IMR-90 (cell line): ENCODE data around the gene PNMA6E. TPM values are rescaled to one million over a fixed set of nuclear protein-coding genes. Genes with fewer than 3 reads are reported as not detected.

Experiments
- ATAC-seq: fragments of 200-7000 bp; cut with Tn5 transposase; 2 replicates; pipeline ENCODE4 v1.9.1; 2020; ENCODE audit warnings: low read depth, mild to moderate bottlenecking, moderate library complexity
- BruUV-seq: library from RNA; stranded (reverse); fragments of 400-500 nt; replicated peaks from 2 replicates; lab custom pipeline; 2021; lab: Mats Ljungman, UMichigan
- CTCF ChIA-PET: fragments of 300-600 bp; formaldehyde crosslinking; extraction: SDS; loops from one replicate; lab custom pipeline; 2021; ENCODE audit warnings: antibody characterized with exemption; lab: Yijun Ruan, JAX
- POLR2A ChIA-PET: fragments of 300-600 bp; sonication (Branson Sonifier 250); formaldehyde crosslinking; loops from one replicate; lab custom pipeline; 2022; ENCODE audit warnings: antibody characterized with exemption; ENCODE audit not compliant: unreplicated experiment; lab: Charles Lee
- DNase-seq: peaks from one replicate; pipeline ENCODE4 v3.0.0; 2013
- H2AFZ ChIP-seq: replicated peaks from 2 replicates; pipeline ENCODE3; 2013; ENCODE audit warnings: low read length, mild to moderate bottlenecking; ENCODE audit not compliant: poor library complexity
- H2AK5ac ChIP-seq: 2 replicates; pipeline ENCODE4 v1.6.1; 2013; ENCODE audit warnings: low read depth, low read length, inconsistent platforms
- H2AK9ac ChIP-seq: replicated peaks from 2 replicates; pipeline ENCODE3; 2013; ENCODE audit warnings: mild to moderate bottlenecking, low read depth, low read length, moderate library complexity; ENCODE audit not compliant: poor library complexity
- H2BK120ac ChIP-seq: 2 replicates; pipeline ENCODE4 v1.6.1; 2013; ENCODE audit warnings: low read depth, low read length, inconsistent platforms
- H2BK15ac ChIP-seq: 3 replicates; pipeline ENCODE4 v1.6.1; 2013; ENCODE audit warnings: low read depth, low read length, inconsistent platforms
- H2BK20ac ChIP-seq: 2 replicates; pipeline ENCODE4 v1.6.1; 2013; ENCODE audit warnings: low read depth, mild to moderate bottlenecking, inconsistent platforms, low read length, moderate library complexity
- H2BK5ac ChIP-seq: 2 replicates; pipeline ENCODE4 v1.6.1; 2013; ENCODE audit warnings: mild to moderate bottlenecking, low read depth, low read length, inconsistent platforms; ENCODE audit not compliant: poor library complexity, severe bottlenecking
- H3K14ac ChIP-seq: replicated peaks from 2 replicates; pipeline ENCODE4 v1.6.1; 2013; ENCODE audit warnings: low read depth, low read length, inconsistent platforms
- H3K18ac ChIP-seq: 2 replicates; pipeline ENCODE4 v1.6.1; 2013; ENCODE audit warnings: low read depth, low read length, control low read depth
- H3K23ac ChIP-seq: 2 replicates; pipeline ENCODE4 v1.6.1; 2013; ENCODE audit warnings: low read depth, low read length, inconsistent platforms
- H3K27ac ChIP-seq: 2 replicates; pipeline ENCODE4 v1.5.1; 2013; ENCODE audit warnings: mild to moderate bottlenecking, control low read depth, low read length; ENCODE audit not compliant: insufficient read depth
- H3K27me3 ChIP-seq: 2 replicates; pipeline ENCODE4 v1.6.1; 2013; ENCODE audit warnings: low read length; ENCODE audit not compliant: control insufficient read depth, insufficient read depth
- H3K36me3 ChIP-seq: 2 replicates; pipeline ENCODE4 v1.6.1; 2013; ENCODE audit warnings: low read length, mixed read lengths; ENCODE audit not compliant: control insufficient read depth, insufficient read depth
- H3K4ac ChIP-seq: 2 replicates; pipeline ENCODE4 v1.6.1; 2013; ENCODE audit warnings: low read depth, low read length, inconsistent platforms
- H3K4me1 ChIP-seq: 2 replicates; pipeline ENCODE4 v1.6.1; 2013; ENCODE audit warnings: low read length, mixed read lengths; ENCODE audit not compliant: control insufficient read depth, insufficient read depth
- H3K4me2 ChIP-seq: 2 replicates; pipeline ENCODE4 v1.6.1; 2013; ENCODE audit warnings: low read depth, mild to moderate bottlenecking, control low read depth, low read length, moderate library complexity
- H3K4me3 ChIP-seq: 2 replicates; pipeline ENCODE4 v1.5.1; 2013; ENCODE audit warnings: low read depth, mild to moderate bottlenecking, control low read depth, low read length, moderate library complexity; ENCODE audit not compliant: insufficient read depth
- H3K56ac ChIP-seq: 2 replicates; pipeline ENCODE4 v1.6.1; 2013; ENCODE audit warnings: low read length, inconsistent platforms; ENCODE audit not compliant: insufficient read depth; ENCODE audit errors: extremely low read depth
- H3K79me1 ChIP-seq, 2 experiments: 2 replicates each; pipeline ENCODE4 v1.6.1; 2013; ENCODE audit warnings: low read length in 2 of 2, inconsistent platforms in 1 of 2, low read depth in 1 of 2
- H3K9ac ChIP-seq: 2 replicates; pipeline ENCODE4 v1.6.1; 2013; ENCODE audit warnings: low read depth, low read length, control low read depth
- H3K9me1 ChIP-seq: 2 replicates; pipeline ENCODE4 v1.6.1; 2013; ENCODE audit warnings: low read length, inconsistent platforms; ENCODE audit not compliant: insufficient read depth
- H3K9me3 ChIP-seq: 2 replicates; pipeline ENCODE4 v1.6.1; 2013; ENCODE audit warnings: low read length; ENCODE audit not compliant: control insufficient read depth, insufficient read depth
- H4K20me1 ChIP-seq: 2 replicates; pipeline ENCODE4 v1.6.1; 2013; ENCODE audit warnings: low read length, inconsistent platforms; ENCODE audit not compliant: insufficient read depth
- H4K5ac ChIP-seq: 2 replicates; pipeline ENCODE4 v1.6.1; 2013; ENCODE audit warnings: mild to moderate bottlenecking, low read depth, low read length, control low read depth
- H4K8ac ChIP-seq, 2 experiments: 2 replicates each; pipeline ENCODE4 v1.6.1; 2013; ENCODE audit warnings: low read depth in 2 of 2, low read length in 2 of 2, control low read depth in 1 of 2, inconsistent platforms in 1 of 2
- H4K91ac ChIP-seq: 2 replicates; pipeline ENCODE4 v1.6.1; 2013; ENCODE audit warnings: low read depth, low read length, inconsistent platforms; ENCODE audit not compliant: insufficient read depth
- BHLHE40 ChIP-seq: fragments of 150-350 bp; IDR thresholded peaks from 2 replicates; pipeline ENCODE4 v1.6.1; 2016; ENCODE audit warnings: mild to moderate bottlenecking, low read depth, low read length
- CEBPB ChIP-seq: IDR thresholded peaks from 2 replicates; pipeline ENCODE4 v1.6.1; 2012; ENCODE audit warnings: low read depth, low read length, improper control_type of control experiment
- CHD1 ChIP-seq: IDR thresholded peaks from 2 replicates; pipeline ENCODE4 v1.6.1; 2012; ENCODE audit warnings: low read depth, low read length, improper control_type of control experiment
- FOS ChIP-seq: fragments of 150-350 bp; IDR thresholded peaks from 2 replicates; pipeline ENCODE4 v1.6.1; 2016; ENCODE audit warnings: low read depth, low read length
- MAFK ChIP-seq: IDR thresholded peaks from 2 replicates; pipeline ENCODE4 v1.6.1; 2012; ENCODE audit warnings: low read depth, low read length, improper control_type of control experiment
- MAZ ChIP-seq: IDR thresholded peaks from 2 replicates; pipeline ENCODE4 v1.6.1; 2012; ENCODE audit warnings: low read depth, mild to moderate bottlenecking, low read length, improper control_type of control experiment, moderate library complexity, borderline replicate concordance
- MXI1 ChIP-seq: IDR thresholded peaks from 2 replicates; pipeline ENCODE4 v1.6.1; 2012; ENCODE audit warnings: low read depth, mild to moderate bottlenecking, low read length, moderate library complexity, borderline replicate concordance
- NFE2L2 ChIP-seq: fragments of 150-350 bp; IDR thresholded peaks from 2 replicates; pipeline ENCODE4 v1.6.1; 2016; ENCODE audit warnings: low read depth, mild to moderate bottlenecking, low read length
- POLR2A ChIP-seq: IDR thresholded peaks from 2 replicates; pipeline ENCODE4 v1.6.1; 2012; ENCODE audit warnings: mild to moderate bottlenecking, low read depth, low read length
- RAD21 ChIP-seq: IDR thresholded peaks from 2 replicates; pipeline ENCODE4 v1.6.1; 2012; ENCODE audit warnings: low read length, improper control_type of control experiment
- RCOR1 ChIP-seq: IDR thresholded peaks from 2 replicates; pipeline ENCODE4 v1.6.1; 2012; ENCODE audit warnings: mild to moderate bottlenecking, low read length, improper control_type of control experiment; ENCODE audit not compliant: insufficient replicate concordance
- RFX5 ChIP-seq: IDR thresholded peaks from 2 replicates; pipeline ENCODE4 v1.8.0; 2012; ENCODE audit warnings: low read depth, mild to moderate bottlenecking, low read length, moderate library complexity
- SMC3 ChIP-seq: fragments of 150-350 bp; IDR thresholded peaks from 2 replicates; pipeline ENCODE4 v1.6.1; 2016; ENCODE audit warnings: low read depth, mild to moderate bottlenecking, antibody characterized with exemption, low read length, moderate library complexity
- USF2 ChIP-seq: fragments of 150-350 bp; IDR thresholded peaks from 2 replicates; pipeline ENCODE4 v1.6.1; 2017; ENCODE audit warnings: mild to moderate bottlenecking, antibody characterized with exemption, low read length, low read depth
- WGBS, 2 experiments: methylation state at CpG; one replicate each; pipeline versions ENCODE4 v1.1.5 to v1.1.7; 2013; ENCODE audit warnings: missing lambda C conversion rate in 2 of 2; ENCODE audit not compliant: insufficient read length in 1 of 2; ENCODE audit errors: extremely low coverage in 2 of 2; 5-methylcytosine and 5-hydroxymethylcytosine counted together
- dilution Hi-C: fragments of 300-500 bp; cut with HindIII; formaldehyde crosslinking; loops from one replicate; pipeline ENCODE4 v1.14.3; 2018; ENCODE audit warnings: low sequenced_read_pairs; ENCODE audit not compliant: unreplicated experiment
- in situ Hi-C: fragments of 300-500 bp; cut with MboI; formaldehyde crosslinking; loops from 3 replicates; pipeline ENCODE4 v1.14.3; 2019; ENCODE audit warnings: low sequenced_read_pairs, inconsistent platforms, mixed read lengths
- intact Hi-C: fragments of 100-400 bp; cut with micrococcal nuclease; formaldehyde crosslinking; loops from 2 replicates; pipeline ENCODE4 v1.10.0; 2022
- polyA plus RNA-seq, 3 experiments: library from polyadenylated mRNA; depleted of rRNA; stranded (reverse); fragments of >200 nt; gene quantifications; 2 replicates each; pipeline ENCODE4 v1.2.3, GENCODE V29; 2012; ENCODE audit warnings: low replicate concordance in 1 of 3
- total RNA-seq: library from RNA; depleted of rRNA; stranded (reverse); fragments of >200 nt; gene quantifications from 2 replicates; pipeline ENCODE4 v1.2.3, GENCODE V29; 2012
- TF ChIP-seq, protein P1 (sequence below): conservative IDR thresholded peaks from 2 replicates; pipeline ENCODE4 v1.5.1; 2012; ENCODE audit warnings: mild to moderate bottlenecking, low read depth, low read length, improper control_type of control experiment
- TF ChIP-seq, protein P2 (sequence below): fragments of 150-350 bp; IDR thresholded peaks from 2 replicates; pipeline ENCODE4 v1.6.1; 2016; ENCODE audit warnings: low read depth, mild to moderate bottlenecking, low read length, moderate library complexity, borderline replicate concordance

The PNMA6E gene
- total and polyA plus RNA-seq, 2 of the 4 experiments (the other 2 are of a cell fraction), result not detected

GRCh38 chrX:153386097-153386496, 15.1 kb downstream of the PNMA6E start:
- Histone ChIP-seq H3K9ac (no peak overlapping the region), H3K36me3 (no peaks in the 10 kb centered on the region), H2BK20ac (no peak overlapping the region), H4K5ac (no peak overlapping the region), H3K9me1 (no peaks in the 10 kb centered on the region), H4K8ac (no peak overlapping the region), H2AK9ac (no peak overlapping the region), H2BK15ac (no peak overlapping the region), H3K23ac (no peak overlapping the region), H3K18ac (no peak overlapping the region), H3K4me2 (no peak overlapping the region), H2AFZ (no peak overlapping the region), H3K4me3 (no peak overlapping the region), H2BK5ac (no peak overlapping the region), H3K27ac (no peak overlapping the region), H3K4ac (no peak overlapping the region), H3K27me3 (peaks cover 6% of the 10 kb centered on the region), H2BK120ac (no peak overlapping the region), H3K9me3 (no peaks in the 10 kb centered on the region; the same call in 1 of the 2 replicates), H3K4me1 (peaks cover 2% of the 10 kb centered on the region; the same call in 1 of the 2 replicates), H3K56ac (no peak overlapping the region), H2AK5ac (no peak overlapping the region), H3K14ac (no peak overlapping the region), H3K79me1 (no peaks in the 10 kb centered on the region), H4K91ac (no peak overlapping the region), H4K20me1 (no peaks in the 10 kb centered on the region)
- WGBS, 2 experiments, result no CpG with 5 or more reads among the region's 5 CpGs
- ChIA-PET POLR2A (no interaction called here), CTCF (no interaction called here)
- dilution Hi-C loops (no loop called here), intact Hi-C loops (no loop called here), in situ Hi-C loops (no loop called here)
- ATAC-seq (no peak), DNase-seq (no peak)
- BruUV-seq, result no TSS peak
- TF ChIP-seq POLR2A (no peak), RCOR1 (no peak), FOS (no peak), MAZ (no peak), MXI1 (no peak), CEBPB (no peak), BHLHE40 (no peak), RAD21 (no peak), NFE2L2 (no peak), MAFK (no peak), SMC3 (no peak), USF2 (no peak), CHD1 (no peak), RFX5 (no peak)
- TF ChIP-seq, protein P1, sequence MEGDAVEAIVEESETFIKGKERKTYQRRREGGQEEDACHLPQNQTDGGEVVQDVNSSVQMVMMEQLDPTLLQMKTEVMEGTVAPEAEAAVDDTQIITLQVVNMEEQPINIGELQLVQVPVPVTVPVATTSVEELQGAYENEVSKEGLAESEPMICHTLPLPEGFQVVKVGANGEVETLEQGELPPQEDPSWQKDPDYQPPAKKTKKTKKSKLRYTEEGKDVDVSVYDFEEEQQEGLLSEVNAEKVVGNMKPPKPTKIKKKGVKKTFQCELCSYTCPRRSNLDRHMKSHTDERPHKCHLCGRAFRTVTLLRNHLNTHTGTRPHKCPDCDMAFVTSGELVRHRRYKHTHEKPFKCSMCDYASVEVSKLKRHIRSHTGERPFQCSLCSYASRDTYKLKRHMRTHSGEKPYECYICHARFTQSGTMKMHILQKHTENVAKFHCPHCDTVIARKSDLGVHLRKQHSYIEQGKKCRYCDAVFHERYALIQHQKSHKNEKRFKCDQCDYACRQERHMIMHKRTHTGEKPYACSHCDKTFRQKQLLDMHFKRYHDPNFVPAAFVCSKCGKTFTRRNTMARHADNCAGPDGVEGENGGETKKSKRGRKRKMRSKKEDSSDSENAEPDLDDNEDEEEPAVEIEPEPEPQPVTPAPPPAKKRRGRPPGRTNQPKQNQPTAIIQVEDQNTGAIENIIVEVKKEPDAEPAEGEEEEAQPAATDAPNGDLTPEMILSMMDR, result no peak
- TF ChIP-seq, protein P2, sequence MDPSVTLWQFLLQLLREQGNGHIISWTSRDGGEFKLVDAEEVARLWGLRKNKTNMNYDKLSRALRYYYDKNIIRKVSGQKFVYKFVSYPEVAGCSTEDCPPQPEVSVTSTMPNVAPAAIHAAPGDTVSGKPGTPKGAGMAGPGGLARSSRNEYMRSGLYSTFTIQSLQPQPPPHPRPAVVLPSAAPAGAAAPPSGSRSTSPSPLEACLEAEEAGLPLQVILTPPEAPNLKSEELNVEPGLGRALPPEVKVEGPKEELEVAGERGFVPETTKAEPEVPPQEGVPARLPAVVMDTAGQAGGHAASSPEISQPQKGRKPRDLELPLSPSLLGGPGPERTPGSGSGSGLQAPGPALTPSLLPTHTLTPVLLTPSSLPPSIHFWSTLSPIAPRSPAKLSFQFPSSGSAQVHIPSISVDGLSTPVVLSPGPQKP, result no peak
